HEK293 (cell line): ENCODE data around the gene ALG10.

Experiments used
- CTCF ChIP-seq: fragments of 450-650 bp; formaldehyde crosslinking; IDR thresholded peaks from 2 replicates; pipeline ENCODE4 v1.5.1; 2016; ENCODE audit warnings: missing biosample characterization, missing genetic modification characterization
- ELK4 ChIP-seq: IDR thresholded peaks from 2 replicates; pipeline ENCODE4 v1.6.1; 2011; ENCODE audit warnings: mild to moderate bottlenecking, low read depth, low read length, borderline replicate concordance
- TSHZ1 ChIP-seq: fragments of 450-650 bp; formaldehyde crosslinking; IDR thresholded peaks from 2 replicates; pipeline ENCODE4 v1.5.1; 2016; ENCODE audit warnings: missing biosample characterization, missing genetic modification characterization, borderline replicate concordance
- ZNF302 ChIP-seq: fragments of 450-650 bp; formaldehyde crosslinking; IDR thresholded peaks from 2 replicates; pipeline ENCODE4 v1.5.1; 2016; ENCODE audit warnings: missing biosample characterization, missing genetic modification characterization, low read depth
- ZNF776 ChIP-seq: fragments of 450-650 bp; formaldehyde crosslinking; IDR thresholded peaks from 2 replicates; pipeline ENCODE4 v1.5.0; 2017; ENCODE audit warnings: missing biosample characterization, missing genetic modification characterization, borderline replicate concordance
- TF ChIP-seq, protein P1 (sequence below): fragments of 450-650 bp; formaldehyde crosslinking; IDR thresholded peaks from 2 replicates; pipeline ENCODE4 v1.5.1; 2016; ENCODE audit warnings: missing biosample characterization, missing genetic modification characterization, low read depth
- TF ChIP-seq, protein P2 (sequence below): fragments of 450-650 bp; formaldehyde crosslinking; IDR thresholded peaks from 2 replicates; pipeline ENCODE4 v1.5.1; 2016; ENCODE audit warnings: missing biosample characterization, missing genetic modification characterization

DNA sequence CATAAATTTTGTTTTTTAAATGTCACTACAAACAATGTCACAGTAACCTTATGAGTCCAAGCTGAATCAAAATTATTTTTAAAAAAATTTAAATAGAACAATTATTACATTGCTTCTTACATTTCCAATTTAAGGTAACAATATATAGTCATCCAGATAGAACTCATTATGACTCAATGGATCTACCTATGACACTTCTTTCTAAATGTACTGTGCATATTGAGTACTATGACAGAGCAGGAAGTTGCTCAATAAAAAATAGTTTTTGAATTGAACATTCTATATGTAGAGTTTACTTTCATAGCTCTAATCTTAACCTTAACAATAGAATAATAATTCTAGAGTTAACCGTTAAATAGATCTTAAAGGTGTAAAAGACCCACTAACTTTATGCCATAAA, 44.4 kb upstream of the ALG10 start:
- no peak for TF ChIP-seq TSHZ1 (tag by site-specific recombination)
- TF ChIP-seq ZNF776 (tag by site-specific recombination): no peak
- TF ChIP-seq, protein P1, sequence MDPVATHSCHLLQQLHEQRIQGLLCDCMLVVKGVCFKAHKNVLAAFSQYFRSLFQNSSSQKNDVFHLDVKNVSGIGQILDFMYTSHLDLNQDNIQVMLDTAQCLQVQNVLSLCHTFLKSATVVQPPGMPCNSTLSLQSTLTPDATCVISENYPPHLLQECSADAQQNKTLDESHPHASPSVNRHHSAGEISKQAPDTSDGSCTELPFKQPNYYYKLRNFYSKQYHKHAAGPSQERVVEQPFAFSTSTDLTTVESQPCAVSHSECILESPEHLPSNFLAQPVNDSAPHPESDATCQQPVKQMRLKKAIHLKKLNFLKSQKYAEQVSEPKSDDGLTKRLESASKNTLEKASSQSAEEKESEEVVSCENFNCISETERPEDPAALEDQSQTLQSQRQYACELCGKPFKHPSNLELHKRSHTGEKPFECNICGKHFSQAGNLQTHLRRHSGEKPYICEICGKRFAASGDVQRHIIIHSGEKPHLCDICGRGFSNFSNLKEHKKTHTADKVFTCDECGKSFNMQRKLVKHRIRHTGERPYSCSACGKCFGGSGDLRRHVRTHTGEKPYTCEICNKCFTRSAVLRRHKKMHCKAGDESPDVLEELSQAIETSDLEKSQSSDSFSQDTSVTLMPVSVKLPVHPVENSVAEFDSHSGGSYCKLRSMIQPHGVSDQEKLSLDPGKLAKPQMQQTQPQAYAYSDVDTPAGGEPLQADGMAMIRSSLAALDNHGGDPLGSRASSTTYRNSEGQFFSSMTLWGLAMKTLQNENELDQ: no peak
- TF ChIP-seq, protein P2, sequence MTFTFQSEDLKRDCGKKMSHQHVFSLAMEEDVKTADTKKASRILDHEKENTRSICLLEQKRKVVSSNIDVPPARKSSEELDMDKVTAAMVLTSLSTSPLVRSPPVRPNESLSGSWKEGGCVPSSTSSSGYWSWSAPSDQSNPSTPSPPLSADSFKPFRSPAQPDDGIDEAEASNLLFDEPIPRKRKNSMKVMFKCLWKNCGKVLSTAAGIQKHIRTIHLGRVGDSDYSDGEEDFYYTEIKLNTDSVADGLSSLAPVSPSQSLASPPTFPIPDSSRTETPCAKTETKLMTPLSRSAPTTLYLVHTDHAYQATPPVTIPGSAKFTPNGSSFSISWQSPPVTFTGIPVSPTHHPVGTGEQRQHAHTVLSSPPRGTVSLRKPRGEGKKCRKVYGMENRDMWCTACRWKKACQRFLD (tag by site-specific recombination): no peak
- no peak for TF ChIP-seq ELK4
- no peak for TF ChIP-seq CTCF
- no peak for TF ChIP-seq ZNF302 (tag by site-specific recombination)
